NCI-H2081 treated with DMSO at 0.1 percent for 48 hours (cell line): ENCODE results near the gene TMEM217.

Experiments used
- DNase-seq: peaks from one replicate; lab custom pipeline; 2025; lab: John Stamatoyannopoulos, UW

Gene TMEM217

DNA sequence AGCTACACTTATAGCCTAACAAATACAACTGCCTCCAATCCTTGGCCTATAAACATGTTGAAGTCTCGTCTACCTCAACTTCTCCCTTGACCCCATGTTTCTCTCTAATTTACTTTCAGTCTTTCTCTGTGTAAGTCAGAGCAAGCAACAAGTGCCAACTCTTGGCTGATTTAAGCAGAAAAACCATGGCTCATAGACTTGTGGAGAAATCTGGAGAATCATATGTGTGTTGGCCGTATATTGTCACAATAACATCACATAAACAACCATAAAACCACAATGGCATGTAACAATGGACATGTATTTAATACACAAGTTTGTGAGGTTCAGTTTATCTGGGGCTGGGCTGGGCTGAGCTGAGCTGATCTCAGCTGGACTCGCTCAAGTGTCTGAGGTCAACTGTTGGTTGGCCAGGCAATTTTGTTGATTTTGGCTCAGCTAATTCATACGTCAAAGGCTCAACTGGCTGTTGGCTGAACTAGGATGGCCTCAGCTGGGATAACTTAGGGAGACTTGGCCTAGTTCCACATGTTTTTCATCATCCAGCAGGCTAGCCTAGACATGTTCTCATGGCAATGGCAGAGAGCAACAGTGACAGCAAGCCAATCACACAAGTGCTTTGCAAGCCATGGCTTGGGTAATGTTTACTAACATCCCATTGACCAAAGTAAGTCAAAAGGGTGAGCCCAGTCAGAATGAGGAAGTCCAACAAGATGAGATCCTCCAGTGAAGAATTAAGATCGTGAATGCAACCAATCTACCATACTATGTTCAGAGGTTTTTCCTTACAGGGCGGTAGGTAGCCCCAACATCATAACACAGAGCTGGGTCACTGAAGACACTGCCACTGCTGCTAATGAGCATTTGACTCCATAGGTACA is 13.3 kb downstream of the TMEM217 start:
- peak; percentile 34 for DNase-seq

- no peak for DNase-seq
These were observed 14.1 kb downstream of the TMEM217 start for GRCh38 chr6:37243816-37244370.

DNA sequence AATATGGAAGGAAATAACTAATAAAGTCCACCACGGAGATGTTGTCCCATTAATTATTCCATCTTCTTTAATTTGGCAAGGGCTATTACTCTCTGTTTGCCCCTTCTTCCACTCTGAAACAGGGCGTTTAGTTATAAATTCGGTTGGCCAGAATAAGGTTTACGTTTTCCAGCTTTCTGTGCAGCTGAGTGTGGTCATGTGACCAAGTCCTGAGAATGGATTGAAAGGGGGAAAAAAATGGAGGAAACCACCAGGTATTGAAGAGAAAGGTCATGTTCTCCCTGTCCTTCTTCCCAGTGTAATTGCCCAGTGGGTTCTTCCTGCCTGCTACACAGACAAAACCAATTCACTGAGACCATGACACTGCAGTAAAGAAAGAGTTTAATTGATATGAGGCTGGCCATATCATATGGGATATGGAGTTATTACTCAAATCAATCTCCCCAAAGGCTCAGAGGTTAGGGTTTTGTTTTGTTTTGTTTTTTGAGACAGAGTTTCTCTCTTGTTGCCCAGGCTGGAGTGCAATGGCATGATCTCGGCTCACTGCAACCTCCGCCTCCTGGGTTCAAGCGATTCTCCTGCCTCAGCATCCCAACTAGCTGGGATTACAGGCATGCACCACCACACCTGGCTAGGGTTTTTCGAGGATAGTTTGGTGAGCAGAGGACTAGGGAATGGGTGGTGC is 14.7 kb downstream of the TMEM217 start:
- no peak for DNase-seq

DNA sequence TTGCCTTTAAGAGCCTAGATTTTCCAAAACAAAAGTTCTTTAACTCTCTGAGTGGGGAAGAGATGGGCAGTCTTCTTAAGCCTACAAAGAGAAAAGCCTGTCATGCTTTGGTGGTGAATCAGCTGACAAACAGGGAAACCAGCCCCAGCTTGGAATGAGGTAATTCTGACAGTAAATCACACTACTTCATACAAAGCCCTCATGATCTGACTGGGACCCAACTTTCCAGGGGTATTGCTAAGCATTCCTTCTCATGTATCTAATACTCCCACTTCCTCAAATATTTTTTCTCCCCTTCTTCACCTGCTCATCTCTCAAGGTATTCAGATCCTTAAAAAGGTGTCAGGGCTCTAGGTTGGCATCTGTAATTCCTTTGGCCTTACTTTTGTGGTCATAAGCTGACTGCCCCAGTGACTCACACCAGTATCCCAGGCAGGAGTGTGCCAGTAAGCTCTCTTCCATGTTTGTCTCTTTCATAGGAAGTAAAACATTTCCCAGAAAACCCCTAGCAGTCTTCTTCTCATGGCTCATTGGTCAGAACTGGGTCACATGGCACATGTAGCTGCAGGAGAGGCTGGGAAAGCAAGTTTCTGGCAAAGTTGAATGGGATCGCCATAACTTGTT is 15.4 kb downstream of the TMEM217 start:
- DNase-seq: no peak

DNA sequence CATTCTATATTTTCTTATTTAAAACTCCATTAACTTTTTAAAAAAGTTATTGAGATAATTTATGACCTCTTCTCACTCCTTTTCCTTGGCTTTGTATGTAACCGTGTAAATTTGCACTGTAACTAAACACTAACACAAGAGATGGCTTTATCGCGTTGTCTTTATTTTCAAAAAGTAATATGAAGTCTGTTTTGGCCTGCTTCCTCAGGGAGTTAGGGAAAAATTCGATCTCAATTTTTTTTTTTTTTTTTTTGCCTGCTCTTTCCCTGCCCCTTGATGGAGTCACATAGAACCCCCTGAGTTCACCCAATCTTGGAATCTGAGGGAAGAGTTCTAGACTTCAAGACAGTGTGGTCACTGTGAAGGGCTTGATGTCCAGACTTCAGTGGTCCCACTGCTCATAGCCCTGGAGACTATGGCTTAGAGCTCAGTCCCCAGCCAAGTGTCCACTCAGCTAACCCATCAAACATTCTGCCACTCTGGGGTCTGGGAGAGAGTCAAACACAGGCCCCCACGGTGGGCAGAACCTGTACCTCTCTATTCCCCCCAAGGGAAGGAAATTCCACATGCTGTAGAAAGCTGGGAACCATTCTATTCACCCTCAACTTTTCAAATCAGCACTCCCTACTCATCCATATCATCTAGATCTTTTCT is 16.0 kb downstream of the TMEM217 start:
- DNase-seq: no peak

DNA sequence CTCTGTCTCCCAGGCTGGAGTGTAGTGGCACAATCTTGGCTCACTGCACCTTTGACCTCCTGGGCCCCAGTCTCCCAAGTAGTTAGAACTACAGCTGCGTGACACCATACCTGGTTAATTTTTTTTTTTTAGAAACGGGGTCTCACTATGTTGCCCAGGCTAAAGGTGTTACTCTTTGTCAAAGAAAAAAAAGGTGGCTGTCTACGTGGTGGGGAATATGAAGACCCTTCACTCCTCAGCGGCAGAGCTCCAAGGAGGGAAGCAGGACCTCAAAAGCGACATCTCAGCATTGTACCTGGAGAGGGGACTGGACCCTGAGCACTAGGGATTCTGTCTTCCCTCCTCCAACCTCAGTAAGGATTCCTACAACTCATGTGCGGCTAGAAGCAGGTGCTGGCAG is 16.8 kb downstream of the TMEM217 start:
- no peak for DNase-seq

- DNase-seq: no peak
These were observed 17.8 kb downstream of the TMEM217 start for GRCh38 chr6:37239950-37240713.

- no peak for DNase-seq
These were observed 18.4 kb downstream of the TMEM217 start for GRCh38 chr6:37239526-37239925.

DNA sequence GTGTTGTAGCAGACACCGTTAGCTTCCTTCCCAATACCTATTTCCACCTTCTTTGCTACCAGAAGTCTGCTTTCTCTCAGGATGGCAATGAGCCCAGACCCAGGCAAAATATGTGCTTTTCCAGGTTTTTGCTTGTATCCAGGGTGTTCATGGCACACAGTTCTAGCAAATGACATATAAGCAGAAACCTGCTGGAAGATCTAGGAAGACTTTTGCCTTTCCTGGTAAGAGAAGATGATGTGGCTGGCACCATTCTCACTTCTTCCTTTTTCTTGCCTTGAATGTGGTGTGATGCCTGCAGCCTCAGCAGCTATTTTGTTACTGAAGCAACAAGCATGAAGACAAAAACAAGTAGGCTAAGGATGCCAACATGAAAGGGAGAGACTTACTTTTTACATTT is 19.6 kb downstream of the TMEM217 start:
- DNase-seq: no peak

GRCh38 chr6:37237789-37238188 is 20.2 kb downstream of the TMEM217 start:
- DNase-seq: no peak

DNA sequence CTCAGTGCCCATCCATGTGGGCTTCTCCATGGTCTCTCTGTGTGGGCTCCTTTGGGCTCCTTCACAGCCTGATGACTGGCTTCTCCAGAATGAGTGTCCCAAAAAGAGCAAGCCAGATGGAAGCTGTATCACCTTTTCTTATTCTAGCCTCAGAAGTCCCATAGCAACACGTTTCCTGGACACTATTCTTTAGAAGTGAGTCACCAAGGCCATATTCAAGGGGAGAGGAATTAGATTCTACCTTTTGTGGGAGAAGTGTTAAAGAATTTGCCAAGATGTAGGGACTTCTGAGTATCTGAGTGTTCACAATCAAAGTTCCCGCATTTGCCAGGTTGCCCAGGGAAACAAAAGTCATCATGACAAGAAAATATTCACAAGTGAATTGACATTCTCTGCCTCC is 21.0 kb downstream of the TMEM217 start:
- no peak for DNase-seq

DNA sequence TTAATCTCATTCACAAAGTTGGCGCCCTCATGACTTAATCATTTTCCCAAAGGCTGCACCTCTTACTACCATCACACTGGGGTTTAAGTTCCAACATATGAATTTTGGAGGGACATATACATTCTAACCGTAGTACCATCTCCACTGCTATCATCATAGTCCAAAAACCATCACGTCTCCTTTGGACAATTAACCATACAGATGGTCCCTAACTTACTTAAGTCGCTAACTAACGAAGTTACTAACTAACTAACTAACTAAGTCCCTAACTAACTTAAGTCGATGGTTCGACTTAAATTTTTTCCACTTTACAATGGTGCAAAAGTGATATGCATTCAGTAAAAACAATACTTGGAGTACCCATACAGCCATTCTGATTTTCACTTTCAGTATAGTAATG is 24.4 kb downstream of the TMEM217 start:
- DNase-seq: no peak

DNA sequence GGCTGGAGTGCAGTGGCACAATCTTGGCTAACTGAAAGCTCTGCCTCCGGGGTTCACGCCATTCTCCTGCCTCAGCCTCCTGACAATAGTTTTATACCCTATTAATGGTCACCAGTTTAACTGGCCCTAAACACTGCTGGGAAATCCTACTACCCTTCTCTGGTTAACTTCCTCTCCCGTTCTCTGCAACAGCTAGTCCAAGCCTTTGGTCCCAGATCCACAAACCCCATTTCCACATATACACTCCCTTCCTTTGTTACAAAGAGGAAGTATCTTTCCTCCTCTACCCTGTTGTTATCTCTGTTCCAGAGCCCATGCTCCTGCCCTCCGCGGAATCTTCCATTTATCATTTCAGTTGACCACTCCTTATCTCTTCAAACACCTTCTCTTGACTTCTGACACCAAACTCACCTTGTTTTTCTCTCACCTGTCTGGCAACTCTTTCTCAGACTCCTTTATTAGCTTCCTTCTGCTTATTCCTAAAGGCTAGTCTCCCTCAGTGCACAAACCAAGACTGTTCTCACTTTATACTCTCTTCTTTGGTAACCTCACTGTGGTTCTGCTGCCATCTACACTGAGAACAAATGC is 25.4 kb downstream of the TMEM217 start:
- no peak for DNase-seq

DNA sequence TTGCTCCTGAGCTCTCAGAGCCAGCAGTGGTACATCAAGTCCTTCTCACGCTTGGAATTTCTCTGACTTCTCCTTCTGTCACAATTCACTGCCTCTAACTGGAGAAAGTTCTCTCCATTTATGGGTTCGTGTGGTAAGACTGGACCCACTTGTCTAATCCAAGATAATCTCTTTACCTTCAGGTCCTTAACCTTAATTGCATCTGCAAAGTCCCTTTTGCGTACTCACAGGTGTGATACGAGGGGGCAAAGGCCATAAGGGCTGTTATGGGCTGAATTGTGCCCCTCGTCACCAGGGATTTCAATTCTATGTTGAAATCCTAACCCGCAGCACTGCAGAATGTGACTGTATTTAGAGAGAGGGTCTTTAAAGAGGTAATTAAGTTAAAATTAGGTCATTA is 27.8 kb downstream of the TMEM217 start:
- DNase-seq: no peak

- DNase-seq: no peak
These were observed 32.4 kb downstream of the TMEM217 start for GRCh38 chr6:37225350-37226169.

DNA sequence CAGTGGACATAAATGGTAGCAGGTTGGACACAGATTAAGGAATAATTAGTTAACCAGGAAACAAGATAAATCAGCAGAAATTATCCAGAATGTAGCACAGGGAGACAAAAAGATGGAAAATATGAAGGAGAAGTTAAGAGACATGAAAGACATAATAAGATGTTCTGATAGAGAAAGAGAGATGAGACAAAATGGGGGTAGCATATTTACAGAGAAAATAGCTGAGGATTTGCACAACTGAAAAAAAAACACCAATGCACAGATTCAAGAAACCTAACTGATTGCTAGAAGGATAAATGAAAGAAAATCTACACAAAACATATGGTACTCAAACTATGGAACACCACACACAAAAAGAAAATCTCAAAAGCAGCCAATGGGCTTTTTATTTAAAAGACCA is 35.0 kb downstream of the TMEM217 start:
- no peak for DNase-seq

DNA sequence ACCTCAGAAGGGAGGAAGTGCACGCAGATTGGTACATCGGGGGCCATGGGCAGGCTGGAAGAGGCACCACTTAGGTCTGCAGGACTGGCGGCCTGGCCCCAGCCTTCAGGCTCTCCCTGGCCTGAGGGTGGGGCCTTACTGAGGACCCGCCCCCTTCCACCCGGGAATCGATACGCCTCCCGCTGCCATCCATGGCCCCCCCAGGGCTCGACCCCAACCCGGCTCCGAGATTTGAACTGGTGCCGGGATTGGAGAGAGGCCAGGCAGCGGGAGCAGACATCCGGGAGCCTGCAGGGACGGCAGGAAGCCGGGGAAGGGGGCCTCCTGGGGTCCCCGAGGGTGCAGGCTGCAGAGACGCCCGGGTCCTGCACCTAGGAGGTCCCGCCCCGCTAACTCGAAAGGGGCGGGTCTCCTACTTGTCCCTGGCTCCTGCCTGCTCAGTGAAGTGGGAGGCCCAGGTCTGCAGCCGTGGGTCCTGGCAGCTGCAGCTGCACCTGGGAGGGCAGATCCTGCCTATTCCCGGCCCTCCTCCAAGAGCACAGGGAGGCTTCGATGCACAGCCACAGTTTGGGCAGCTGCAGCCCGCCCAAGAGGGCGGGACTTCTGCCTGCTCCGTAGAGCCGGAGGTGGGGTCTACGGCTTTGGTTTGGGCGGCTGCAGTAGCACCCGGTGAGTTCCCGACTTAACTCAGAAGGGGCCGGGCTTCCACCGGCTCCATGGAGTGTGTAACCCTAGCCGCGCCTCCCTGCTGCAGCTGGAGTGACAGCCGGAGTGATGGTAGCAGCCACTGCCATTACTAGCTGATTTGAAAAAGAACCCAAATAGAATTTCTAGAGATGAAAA is 35.6 kb downstream of the TMEM217 start:
- peak; percentile 90 for DNase-seq

DNA sequence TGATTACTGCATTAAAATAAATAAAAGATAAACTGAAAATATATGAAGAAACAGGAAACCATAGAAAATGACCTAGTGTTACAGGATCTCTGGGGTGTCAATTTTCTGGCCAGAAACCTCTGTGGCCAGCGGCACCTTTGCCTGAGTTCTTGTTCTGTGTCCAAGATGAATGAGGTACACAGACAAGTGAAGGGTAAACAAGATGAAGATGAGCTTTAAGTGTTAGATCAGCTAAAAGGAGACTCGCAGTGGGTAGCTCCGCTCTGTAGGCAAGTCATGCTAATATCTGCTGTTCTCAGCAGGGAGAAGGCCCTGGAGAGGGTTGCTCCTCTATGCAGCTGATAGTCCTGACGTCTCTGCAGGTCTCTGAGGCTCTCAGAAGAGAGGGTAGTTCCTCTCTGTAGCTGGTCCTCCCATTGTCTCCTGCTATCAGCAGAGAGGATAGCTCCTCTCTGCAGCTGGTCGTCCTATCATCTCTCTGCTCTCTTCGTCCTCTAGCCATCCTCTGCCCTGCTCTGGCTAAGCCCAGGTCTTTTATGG is 36.3 kb downstream of the TMEM217 start:
- no peak for DNase-seq

- DNase-seq: no peak
These were observed 39.4 kb downstream of the TMEM217 start for GRCh38 chr6:37218511-37218910.
